GM19455 (cell line): ENCODE results near the gene MAPK12.
"Not testable (repeated sequence)": the region's sequence is repeated elsewhere in the genome, so short reads cannot be mapped to it uniquely, and the experiment has no call there.

ENCODE experiments used
- ATAC-seq: cut with Tn5 transposase; IDR thresholded peaks from one replicate; pipeline ENCODE4 v1.9.1; 2021; ENCODE audit not compliant: unreplicated experiment

The MAPK12 gene

GRCh38 chr22:50217543-50218152, 43.8 kb downstream of the MAPK12 start:
- ATAC-seq = no peak

DNA sequence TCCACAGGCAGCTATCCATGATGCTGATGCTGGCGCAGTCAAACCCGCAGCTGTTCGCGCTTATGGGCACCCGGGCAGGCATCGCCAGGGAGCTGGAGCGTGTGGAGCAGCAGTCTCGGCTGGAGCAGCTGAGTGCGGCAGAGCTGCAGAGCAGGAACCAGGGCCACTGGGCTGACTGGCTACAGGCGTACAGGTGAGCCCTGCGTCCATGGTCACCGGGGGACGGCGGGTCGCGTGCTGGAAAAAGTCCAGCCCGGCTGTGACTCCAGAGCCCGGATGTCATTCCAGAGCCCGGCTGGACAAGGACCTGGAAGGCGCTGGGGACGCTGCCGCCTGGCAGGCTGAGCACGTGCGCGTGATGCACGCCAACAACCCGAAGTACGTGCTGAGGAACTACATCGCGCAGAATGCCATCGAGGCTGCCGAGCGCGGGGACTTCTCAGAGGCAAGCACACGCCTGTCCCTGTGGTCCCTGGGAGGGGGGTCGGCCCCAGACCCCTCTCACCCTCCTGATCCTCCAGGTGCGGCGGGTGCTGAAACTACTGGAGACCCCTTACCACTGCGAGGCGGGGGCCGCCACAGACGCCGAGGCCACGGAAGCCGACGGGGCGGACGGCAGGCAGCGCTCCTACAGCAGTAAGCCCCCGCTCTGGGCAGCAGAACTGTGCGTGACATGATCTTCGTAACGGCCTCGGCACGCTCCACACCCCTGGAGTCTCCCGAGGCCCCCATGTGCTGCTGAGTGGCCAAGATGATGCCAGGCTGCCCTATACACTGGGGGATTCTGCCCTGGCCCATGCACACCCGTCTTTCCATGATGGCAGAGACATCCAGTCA, 44.6 kb downstream of the MAPK12 start:
- no peak for ATAC-seq

DNA sequence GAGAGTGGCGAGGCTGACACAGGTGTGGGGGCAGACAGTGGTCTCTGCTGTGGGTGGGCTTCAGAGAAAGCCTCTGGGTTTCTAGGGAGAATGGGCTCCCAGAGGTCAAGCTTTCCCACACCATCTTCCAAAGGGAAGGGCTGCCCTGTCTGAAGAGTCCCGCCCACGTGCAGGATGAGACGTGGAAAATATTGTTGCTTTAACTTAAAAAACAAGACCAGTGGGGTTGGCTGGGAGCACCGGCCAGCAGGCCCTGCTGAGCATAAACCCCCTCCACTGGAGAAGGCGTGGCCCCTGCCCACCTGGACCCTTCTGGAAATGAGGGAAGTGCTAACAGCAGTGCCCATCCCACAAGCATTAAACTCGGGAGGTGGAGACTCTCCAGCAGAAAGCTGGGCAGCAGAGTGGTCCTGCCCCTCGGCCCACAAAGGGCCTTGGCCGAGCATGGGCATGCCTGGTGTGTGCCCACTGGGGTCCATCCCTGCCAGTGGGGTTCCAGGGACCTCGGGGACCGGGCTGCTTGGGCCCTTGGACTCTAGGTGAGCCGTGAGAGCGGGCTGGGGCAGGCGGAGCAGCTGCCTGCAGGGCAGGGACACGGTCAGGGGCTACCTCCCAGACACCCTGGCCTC, 45.3 kb downstream of the MAPK12 start:
- no peak for ATAC-seq

DNA sequence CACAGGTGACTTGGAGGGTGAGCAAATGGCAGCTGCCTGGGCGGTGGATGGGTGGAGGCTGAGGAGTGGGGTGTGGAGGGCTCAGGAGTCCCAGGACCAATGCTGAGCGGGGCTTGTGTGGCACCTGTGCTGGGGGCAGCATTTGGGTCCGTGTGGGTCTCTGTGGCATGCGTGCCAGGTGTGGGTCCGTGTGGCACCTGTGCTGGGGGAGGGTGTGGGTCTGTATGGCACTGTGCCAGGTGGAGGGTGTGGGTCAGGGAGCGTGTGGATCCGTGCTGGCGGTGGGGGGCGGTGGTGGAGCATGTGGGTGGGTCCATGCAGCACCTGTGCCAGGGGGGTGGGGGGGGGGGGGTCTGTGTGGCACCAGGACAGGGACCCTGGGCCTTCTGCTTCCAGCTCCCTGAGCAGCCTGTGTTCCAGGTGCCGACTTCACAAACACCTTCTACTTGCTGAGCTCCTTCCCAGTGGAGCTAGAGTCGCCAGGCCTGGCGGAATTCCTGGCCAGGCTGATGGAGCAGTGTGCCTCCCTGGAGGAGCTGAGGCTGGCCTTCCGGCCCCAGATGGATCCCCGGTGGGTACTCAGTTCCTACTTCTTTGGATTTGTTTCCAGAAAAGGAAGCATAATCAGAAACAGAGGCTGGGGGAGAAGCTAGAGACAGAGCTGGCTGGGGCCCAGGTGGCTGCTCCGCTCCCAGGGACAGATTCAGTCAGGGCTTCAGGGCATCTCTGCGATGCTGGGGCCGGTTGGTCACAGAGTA, 46.0 kb downstream of the MAPK12 start:
- ATAC-seq = no peak

GRCh38 chr22:50213263-50213662, 48.2 kb downstream of the MAPK12 start:
- ATAC-seq = no peak

GRCh38 chr22:50211147-50211546, 50.3 kb downstream of the MAPK12 start:
- no peak for ATAC-seq

GRCh38 chr22:50210378-50211139, 50.9 kb downstream of the MAPK12 start:
- ATAC-seq = no peak

- no peak for ATAC-seq
Measured at GRCh38 chr22:50209893-50210292, 51.6 kb downstream of the MAPK12 start.

DNA sequence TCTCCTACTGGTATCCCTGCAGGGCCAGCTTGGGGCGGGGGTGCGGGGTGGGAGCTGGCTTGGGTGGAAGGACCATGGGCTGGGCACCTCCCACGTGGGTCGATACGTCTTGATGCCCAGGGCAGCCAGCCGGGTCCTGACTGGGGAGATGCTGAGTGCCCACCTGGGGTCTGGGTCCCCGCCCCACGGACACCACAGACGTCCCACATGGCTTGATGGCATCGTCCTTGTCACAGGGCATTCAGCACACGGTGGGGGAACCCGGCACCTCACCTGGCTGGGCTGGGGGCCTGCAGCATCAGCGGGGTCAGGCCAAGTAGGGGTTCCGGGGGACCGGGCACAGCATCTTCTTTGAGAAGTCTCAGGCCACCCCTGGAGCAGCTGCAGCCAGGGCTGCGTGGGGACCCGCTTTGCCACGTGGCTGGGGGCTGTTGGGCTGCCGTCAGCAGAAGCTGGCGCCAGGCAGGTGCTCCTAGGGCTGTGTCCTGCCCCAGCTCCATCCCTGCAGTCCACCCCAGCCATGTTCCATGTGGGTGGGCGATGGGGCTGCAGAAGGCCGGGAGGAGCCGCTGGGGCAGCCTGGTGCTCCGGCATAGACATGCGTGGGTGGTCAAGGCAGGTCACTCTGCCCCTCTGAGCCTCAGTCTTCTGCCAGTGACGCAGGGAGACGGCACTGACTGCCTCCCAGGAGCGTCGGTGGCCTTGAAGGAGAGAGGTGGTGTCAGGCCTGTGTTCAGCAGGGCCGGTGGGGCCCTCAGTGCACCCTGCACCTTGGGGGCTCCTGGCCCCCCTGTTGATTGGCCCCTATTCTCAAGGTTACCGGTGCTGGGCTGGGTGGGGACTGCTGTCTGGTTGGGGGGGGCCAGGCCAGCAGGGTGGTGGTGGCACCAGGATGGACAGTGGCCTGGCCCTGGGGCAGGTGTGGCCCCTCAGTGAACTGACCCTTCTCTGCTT, 52.3 kb downstream of the MAPK12 start:
- no peak for ATAC-seq

DNA sequence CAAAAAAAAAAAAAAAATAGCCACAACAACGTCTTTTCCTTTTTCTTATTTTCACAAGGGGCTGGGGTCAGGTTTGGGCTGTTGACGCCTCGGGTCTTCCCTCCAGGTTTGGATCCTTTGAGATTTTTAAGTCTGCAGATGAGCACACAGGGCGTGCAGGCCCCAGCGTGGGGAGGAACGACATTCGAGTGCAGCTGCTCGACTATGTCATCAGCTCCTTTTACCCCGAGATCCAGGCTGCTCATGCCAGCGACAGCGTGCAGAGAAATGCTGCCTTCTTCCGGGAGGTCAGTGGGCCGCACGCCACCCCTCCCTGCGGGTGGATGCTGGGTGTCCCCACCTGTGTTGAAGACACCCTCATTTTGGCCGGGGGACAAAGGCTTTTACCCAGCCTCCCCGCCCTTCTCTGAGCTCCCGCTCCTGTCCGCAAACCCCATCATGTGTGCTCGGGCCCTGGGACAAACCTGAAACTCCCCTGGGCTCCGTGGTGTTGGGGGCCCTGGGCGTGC, 53.0 kb downstream of the MAPK12 start:
- ATAC-seq = no peak

DNA sequence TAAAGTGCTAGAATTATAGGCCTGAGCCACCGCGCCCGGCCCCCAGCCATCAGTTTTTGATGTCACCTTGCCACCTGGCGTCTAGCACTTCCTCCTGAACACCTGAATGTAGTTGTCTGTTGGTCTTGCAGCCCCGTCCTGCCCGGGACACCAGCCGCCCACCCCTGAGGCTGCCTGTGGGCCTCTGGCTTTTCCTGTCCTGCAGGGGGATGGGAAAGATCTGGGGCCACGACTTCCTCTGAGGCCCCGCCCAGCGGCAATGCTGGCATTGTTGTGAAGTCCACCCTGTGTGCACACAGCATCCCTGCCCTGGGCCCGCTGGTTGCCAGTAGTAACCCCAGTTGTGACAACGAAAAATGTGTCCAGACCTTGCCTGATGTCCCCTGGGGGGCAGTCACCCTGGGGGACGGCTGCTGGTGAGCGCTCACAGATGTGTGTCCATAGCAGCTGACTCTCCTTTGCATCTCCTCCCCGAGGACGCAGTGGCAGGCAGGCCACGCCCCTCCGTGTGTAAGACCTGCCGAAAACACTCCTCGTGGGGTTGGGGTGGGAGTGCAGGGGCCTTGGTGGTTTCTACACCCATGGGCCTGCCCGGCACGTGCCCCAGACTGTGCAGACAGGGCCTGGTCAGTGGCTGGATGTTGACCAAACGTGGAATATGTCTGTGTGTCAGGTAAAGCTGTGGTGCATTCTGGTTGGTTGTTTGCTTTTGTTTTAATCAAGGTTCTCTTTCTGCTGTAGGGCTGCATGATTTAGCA, 53.9 kb downstream of the MAPK12 start:
- no peak for ATAC-seq

GRCh38 chr22:50206599-50206998, 54.9 kb downstream of the MAPK12 start:
- no peak for ATAC-seq

DNA sequence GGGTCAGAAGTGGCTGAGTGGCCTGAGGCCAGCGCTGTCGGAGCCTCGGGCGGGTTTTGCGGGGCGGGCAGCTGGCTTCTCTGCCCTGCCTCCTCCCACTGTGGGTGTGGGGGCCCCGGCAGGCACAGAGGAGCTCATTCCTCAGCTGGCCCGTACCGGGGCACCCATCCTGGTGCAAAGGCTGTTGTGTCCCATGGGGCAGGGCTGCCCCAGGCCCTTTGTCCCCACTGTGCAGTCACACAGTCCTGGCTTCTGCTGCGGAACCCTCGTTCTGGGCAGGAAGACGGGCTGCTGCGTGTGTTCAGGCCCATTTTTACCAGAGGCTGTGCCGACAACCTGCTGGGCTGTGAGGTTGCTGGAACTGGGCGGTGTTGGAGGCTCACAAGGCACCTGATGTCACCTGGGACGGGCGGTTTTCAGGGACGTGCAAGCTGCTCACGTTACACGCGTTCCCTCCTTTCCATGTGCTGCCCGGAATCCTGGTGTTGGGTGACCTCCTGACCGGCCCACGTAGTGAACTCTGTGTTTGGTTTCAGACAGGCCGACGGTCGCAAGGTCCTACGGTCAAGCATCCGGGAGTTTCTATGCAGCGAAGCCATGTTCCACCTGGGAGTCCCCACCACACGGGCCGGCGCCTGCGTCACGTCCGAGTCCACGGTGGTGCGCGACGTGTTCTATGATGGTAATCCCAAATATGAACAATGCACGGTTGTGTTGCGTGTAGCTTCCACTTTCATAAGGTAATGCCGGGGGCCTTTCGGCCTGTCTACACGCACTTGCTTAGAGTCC, 55.5 kb downstream of the MAPK12 start:
- no peak for ATAC-seq

- not testable (repeated sequence) for ATAC-seq
Measured at GRCh38 chr22:50204998-50205397, 56.5 kb downstream of the MAPK12 start.

DNA sequence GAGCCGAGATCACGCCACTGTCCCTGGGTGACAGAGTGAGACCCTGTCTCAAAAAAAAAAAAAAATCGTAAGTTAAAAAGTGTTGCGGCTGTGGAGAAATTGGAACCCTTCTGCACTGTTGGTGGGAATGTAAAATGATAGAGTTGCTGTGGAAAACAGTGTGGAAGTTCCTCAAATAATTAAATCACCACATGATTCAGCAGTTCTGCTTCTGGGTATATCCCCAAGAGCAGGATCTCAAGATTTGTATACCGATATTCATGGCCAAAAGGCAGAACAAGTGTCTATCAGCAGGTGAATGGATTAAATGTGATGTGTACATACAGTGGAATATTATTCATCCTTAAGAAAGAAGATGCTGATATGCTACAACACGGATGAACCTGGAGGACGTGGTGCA, 56.9 kb downstream of the MAPK12 start:
- ATAC-seq = no peak

- ATAC-seq = no peak
Measured at GRCh38 chr22:50203288-50203687, 58.2 kb downstream of the MAPK12 start.
